GM23338 (cell line): Measurements from ENCODE around the gene FAM47E. TPM values are rescaled to one million over a fixed set of nuclear protein-coding genes. Genes with fewer than 3 reads are reported as not detected.

ENCODE experiments used
- ATAC-seq: fragments of 200-7000 bp; cut with Tn5 transposase; 3 replicates; pipeline ENCODE4 v1.9.1; 2020
- DNase-seq: peaks from one replicate; pipeline ENCODE4 v3.0.0-alpha.2; 2015; ENCODE audit warnings: low spot score
- H2AFZ ChIP-seq: fragments of 200-600 bp; sonication (generic); 2 replicates; pipeline ENCODE4 v1.8.0; 2016; ENCODE audit warnings: antibody characterized with exemption, mild to moderate bottlenecking, moderate library complexity
- H3F3A ChIP-seq: fragments of 200-600 bp; sonication (generic); replicated peaks from 2 replicates; pipeline ENCODE4 v1.8.0; 2017; ENCODE audit warnings: antibody characterized with exemption, mixed run types, low read depth
- H3K27ac ChIP-seq: fragments of 200-600 bp; sonication (generic); 2 replicates; pipeline ENCODE4 v1.6.1; 2016; ENCODE audit warnings: low read depth
- H3K27me3 ChIP-seq: fragments of 200-600 bp; sonication (generic); 2 replicates; pipeline ENCODE4 v1.8.0; 2016; ENCODE audit warnings: mild to moderate bottlenecking, mixed run types, moderate library complexity; ENCODE audit not compliant: insufficient read depth
- H3K36me3 ChIP-seq: fragments of 200-600 bp; sonication (generic); 2 replicates; pipeline ENCODE4 v1.8.0; 2016; ENCODE audit warnings: mild to moderate bottlenecking; ENCODE audit not compliant: insufficient read depth
- H3K4me1 ChIP-seq: fragments of 200-600 bp; sonication (generic); 2 replicates; pipeline ENCODE4 v1.8.0; 2016; ENCODE audit warnings: mild to moderate bottlenecking, moderate library complexity; ENCODE audit not compliant: insufficient read depth
- H3K4me2 ChIP-seq: fragments of 200-600 bp; sonication (generic); 2 replicates; pipeline ENCODE4 v1.7.1; 2017; ENCODE audit warnings: mixed run types
- H3K4me3 ChIP-seq: fragments of 200-600 bp; sonication (generic); 2 replicates; pipeline ENCODE4 v1.6.1; 2016; ENCODE audit warnings: mixed run types
- H3K79me2 ChIP-seq: fragments of 200-600 bp; sonication (generic); replicated peaks from 2 replicates; pipeline ENCODE4 v1.8.0; 2017; ENCODE audit warnings: mild to moderate bottlenecking; ENCODE audit not compliant: insufficient read depth
- H3K9me2 ChIP-seq: fragments of 200-600 bp; sonication (generic); 2 replicates; pipeline ENCODE4 v1.8.0; 2017; ENCODE audit not compliant: insufficient read depth
- H4K20me1 ChIP-seq: fragments of 200-600 bp; sonication (generic); replicated peaks from 2 replicates; pipeline ENCODE4 v1.8.0; 2017; ENCODE audit warnings: mild to moderate bottlenecking; ENCODE audit not compliant: insufficient read depth
- H3K27ac Mint-ChIP-seq: 2 replicates; pipeline ENCODE4 v1.8.0; 2020; ENCODE audit warnings: inconsistent platforms, mild to moderate bottlenecking, moderate library complexity, mixed read lengths
- H3K27me3 Mint-ChIP-seq: 3 replicates; pipeline ENCODE4 v1.8.0; 2022; ENCODE audit warnings: low read depth, mild to moderate bottlenecking, moderate library complexity, mixed read lengths, inconsistent platforms; ENCODE audit not compliant: insufficient read depth, poor library complexity
- H3K36me3 Mint-ChIP-seq: 3 replicates; pipeline ENCODE4 v1.8.0; 2021; ENCODE audit warnings: low read depth, mild to moderate bottlenecking, inconsistent platforms, moderate library complexity, mixed read lengths
- H3K4me1 Mint-ChIP-seq: 3 replicates; pipeline ENCODE4 v1.8.0; 2020; ENCODE audit warnings: mild to moderate bottlenecking, inconsistent platforms, mixed read lengths
- H3K4me3 Mint-ChIP-seq: 3 replicates; pipeline ENCODE4 v1.8.0; 2021; ENCODE audit warnings: moderate library complexity, mild to moderate bottlenecking, inconsistent platforms, mixed read lengths
- H3K9me3 Mint-ChIP-seq: 3 replicates; pipeline ENCODE4 v1.8.0; 2020; ENCODE audit warnings: moderate library complexity, mild to moderate bottlenecking, inconsistent platforms, mixed read lengths
- CREB1 ChIP-seq: fragments of 250-450 bp; sonication (Bioruptor Pico); IDR thresholded peaks from 2 replicates; pipeline ENCODE4 v1.5.0; 2020; ENCODE audit warnings: low read depth, mild to moderate bottlenecking, moderate library complexity
- CTCF ChIP-seq, 2 experiments: fragments of 200-600 bp in 1 of 2; sonication (generic) in 1 of 2; conservative IDR thresholded peaks; 2 replicates each; pipeline versions ENCODE4 v1.5.1 to v1.6.1; 2016 to 2017; ENCODE audit warnings: antibody characterized with exemption in 2 of 2, low read depth in 2 of 2, mild to moderate bottlenecking in 2 of 2, moderate library complexity in 1 of 2
- ETS1 ChIP-seq: IDR thresholded peaks from 2 replicates; pipeline ENCODE4 v1.6.1; 2016; ENCODE audit warnings: antibody characterized with exemption
- EZH2 ChIP-seq: fragments of 200-600 bp; sonication (generic); IDR thresholded peaks from one replicate; pipeline ENCODE4 v1.8.0; 2017; ENCODE audit warnings: antibody characterized with exemption, mild to moderate bottlenecking, low read depth; ENCODE audit not compliant: unreplicated experiment
- JUNB ChIP-seq: IDR thresholded peaks from one replicate; pipeline ENCODE4 v1.6.1; 2016; ENCODE audit warnings: antibody characterized with exemption; ENCODE audit not compliant: unreplicated experiment
- POLR2AphosphoS5 ChIP-seq: IDR thresholded peaks from 2 replicates; pipeline ENCODE4 v1.6.1; 2016; ENCODE audit warnings: antibody characterized with exemption, low read depth
- REST ChIP-seq: IDR thresholded peaks from one replicate; pipeline ENCODE4 v1.6.1; 2018; ENCODE audit warnings: antibody characterized with exemption; ENCODE audit not compliant: unreplicated experiment
- STAT1 ChIP-seq: IDR thresholded peaks from one replicate; pipeline ENCODE4 v1.6.1; 2016; ENCODE audit warnings: antibody characterized with exemption; ENCODE audit not compliant: unreplicated experiment
- ZNF114 ChIP-seq: fragments of 250-450 bp; sonication (Bioruptor Pico); IDR thresholded peaks from 2 replicates; pipeline ENCODE4 v1.5.0; 2020; ENCODE audit warnings: mild to moderate bottlenecking, moderate library complexity
- ZNF331 ChIP-seq: fragments of 250-450 bp; sonication (Bioruptor Pico); IDR thresholded peaks from 2 replicates; pipeline ENCODE4 v1.5.0; 2020; ENCODE audit warnings: low read depth, mild to moderate bottlenecking, moderate library complexity
- polyA plus RNA-seq: library from polyadenylated mRNA; unstranded; fragments of >200 nt; fragmentation: Nextera tagmentation; extraction: Ambion mirVana; gene quantifications from 2 replicates; pipeline ENCODE4 v1.2.1, GENCODE V29; 2016
- total RNA-seq: library from RNA; depleted of rRNA; stranded (reverse); fragments of >200 nt; shearing (Covaris generic); gene quantifications from 2 replicates; pipeline ENCODE4 v1.2.3, GENCODE V29; 2014

Gene FAM47E
- total and polyA plus RNA-seq, 2 experiments from 2014 or later = 0.66 to 2.3 TPM

GRCh38 chr4:76279462-76279861, 27.9 kb downstream of the FAM47E start (continued):
- peak; percentile 27 to 52; a peak in 3 of 4 replicates for TF ChIP-seq CTCF (conservative IDR thresholded peaks at IDR 0.05; ENCODE audit: low read depth in 2 of 2)
- no peak for TF ChIP-seq ETS1

- Histone ChIP-seq H3K27ac (no peak overlapping the region; the same call in 1 of the 2 replicates), H3K9me2 (no peaks in the 10 kb centered on the region), H3K4me3 (no peak overlapping the region), H3K4me2 (no peak overlapping the region), H3F3A (no peaks in the 10 kb centered on the region), H3K79me2 (no peaks in the 10 kb centered on the region), H2AFZ (no peak overlapping the region), H4K20me1 (no peaks in the 10 kb centered on the region), H3K4me1 (no peaks in the 10 kb centered on the region), H3K27me3 (no peaks in the 10 kb centered on the region), H3K36me3 (no peaks in the 10 kb centered on the region)
- DNase-seq (no peak), ATAC-seq (no peak)
- Mint-ChIP-seq H3K4me1 (no peaks in the 10 kb centered on the region), H3K4me3 (no peak overlapping the region), H3K27me3 (peaks cover 2% of the 10 kb centered on the region), H3K9me3 (no peaks in the 10 kb centered on the region), H3K27ac (no peak overlapping the region), H3K36me3 (no peaks in the 10 kb centered on the region)
- no peak for TF ChIP-seq POLR2AphosphoS5
- no peak for TF ChIP-seq STAT1
- TF ChIP-seq ZNF331 (CRISPR knock-in tag) = no peak
- TF ChIP-seq REST = no peak
- no peak for TF ChIP-seq CTCF (conservative IDR thresholded peaks at IDR 0.05; ENCODE audit: low read depth in 2 of 2)
- no peak for TF ChIP-seq CREB1 (CRISPR knock-in tag)
- no peak for TF ChIP-seq ZNF114 (CRISPR knock-in tag)
- no peak for TF ChIP-seq ETS1
- TF ChIP-seq JUNB = no peak
- TF ChIP-seq EZH2 = no peak
Observed at GRCh38 chr4:76280488-76281441, 29.2 kb downstream of the FAM47E start.
